Uterus (tissue), 4 donors: ENCODE data around the gene CDCA4. TPM values are rescaled to one million over a fixed set of nuclear protein-coding genes. Genes with fewer than 3 reads are reported as not detected.

Experiments used
- DNase-seq, 2 donors: peaks; one replicate each; pipeline ENCODE4 v3.0.0-alpha.2; 2019 to 2020
- H3K27ac ChIP-seq, 2 donors: fragments of 200-600 bp; sonication (generic); 1 replicate in 1 of 2; 2 replicates in 1 of 2; pipeline ENCODE4 v1.5.1; 2016 to 2018
- H3K27me3 ChIP-seq, 2 donors: fragments of 200-600 bp; sonication (generic); one replicate each; pipeline ENCODE4 v1.5.1; 2018 to 2019; ENCODE audit warnings: control low read depth in 1 of 2
- H3K36me3 ChIP-seq, 2 donors: fragments of 200-600 bp; sonication (generic); one replicate each; pipeline ENCODE4 v1.5.1; 2019; ENCODE audit warnings: control low read depth in 1 of 2
- H3K4me1 ChIP-seq, 2 donors: fragments of 200-600 bp; sonication (generic); one replicate each; pipeline ENCODE4 v1.5.1; 2018 to 2019; ENCODE audit warnings: control low read depth in 1 of 2
- H3K4me3 ChIP-seq, 2 donors: fragments of 200-600 bp; sonication (generic); 1 replicate in 1 of 2; 2 replicates in 1 of 2; pipeline ENCODE4 v1.5.1; 2018 to 2019; ENCODE audit warnings: mild to moderate bottlenecking in 1 of 2
- H3K9me3 ChIP-seq, 2 donors: fragments of 200-600 bp; sonication (generic); one replicate each; pipeline ENCODE4 v1.5.1; 2019; ENCODE audit warnings: control low read depth in 1 of 2
- POLR2A ChIP-seq, 2 donors: fragments of 450-650 bp; IDR thresholded peaks; one replicate each; pipeline ENCODE4 v1.6.1; 2016; ENCODE audit warnings: antibody characterized with exemption in 2 of 2, mild to moderate bottlenecking in 1 of 2, moderate library complexity in 1 of 2
- intact Hi-C: fragments of 100-400 bp; cut with DNase I; formaldehyde crosslinking; loops from one replicate; pipeline ENCODE4 v1.15.1; 2023; ENCODE audit warnings: low total_unique reads
- total RNA-seq, 4 donors: library from RNA; depleted of rRNA in 3 of 4; stranded (reverse); fragments of >200 nt in 3 of 4; gene quantifications; one replicate each; pipeline versions ENCODE4 v1.1.0 to v1.2.4, GENCODE V29; 2014 to 2023
- TF ChIP-seq, protein P1 (sequence below), 4 experiments: fragments of 200-600 bp in 2 of 4; fragments of 450-650 bp in 2 of 4; sonication (generic) in 2 of 4; IDR thresholded peaks; one replicate each; pipeline ENCODE4 v1.5.1; 2016 to 2019; ENCODE audit warnings: antibody characterized with exemption in 4 of 4, mild to moderate bottlenecking in 2 of 4, moderate library complexity in 1 of 4
- donor health status: DM: yes; HTN: yes; CAD: no.

The CDCA4 gene
- total RNA-seq, 4 donors from 2014 or later = 2.3 to 43.3 (median 10.3) TPM

DNA sequence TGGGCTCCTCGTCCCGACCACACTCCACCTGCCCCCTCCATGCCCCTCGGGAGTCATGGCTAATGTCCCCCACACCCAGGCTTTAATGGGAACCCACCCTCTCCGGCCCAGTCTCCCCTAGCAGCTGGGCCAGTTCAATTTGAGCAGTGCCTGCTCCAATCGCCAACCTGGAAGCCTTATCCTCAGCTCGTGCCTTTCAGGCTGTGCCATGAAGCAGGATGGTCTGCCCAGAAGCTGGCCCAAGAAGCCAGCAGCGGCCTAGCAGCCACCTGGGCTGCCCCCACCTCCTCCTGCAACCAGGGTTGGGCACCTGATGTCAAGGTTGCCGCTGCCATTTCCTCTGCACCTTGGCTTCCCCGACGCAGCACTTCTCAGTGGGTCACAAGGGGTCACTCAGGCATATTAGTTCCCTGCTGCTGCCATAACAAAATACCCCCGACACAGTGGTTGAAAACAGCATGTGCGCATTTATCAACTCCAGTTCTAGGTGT lies 37.6 kb downstream of the CDCA4 start:
- no peaks in the 10 kb centered on the region for H3K27me3 ChIP-seq
- no peak for TF ChIP-seq POLR2A (IDR thresholded peaks at IDR 0.05)
- TF ChIP-seq, protein P1, sequence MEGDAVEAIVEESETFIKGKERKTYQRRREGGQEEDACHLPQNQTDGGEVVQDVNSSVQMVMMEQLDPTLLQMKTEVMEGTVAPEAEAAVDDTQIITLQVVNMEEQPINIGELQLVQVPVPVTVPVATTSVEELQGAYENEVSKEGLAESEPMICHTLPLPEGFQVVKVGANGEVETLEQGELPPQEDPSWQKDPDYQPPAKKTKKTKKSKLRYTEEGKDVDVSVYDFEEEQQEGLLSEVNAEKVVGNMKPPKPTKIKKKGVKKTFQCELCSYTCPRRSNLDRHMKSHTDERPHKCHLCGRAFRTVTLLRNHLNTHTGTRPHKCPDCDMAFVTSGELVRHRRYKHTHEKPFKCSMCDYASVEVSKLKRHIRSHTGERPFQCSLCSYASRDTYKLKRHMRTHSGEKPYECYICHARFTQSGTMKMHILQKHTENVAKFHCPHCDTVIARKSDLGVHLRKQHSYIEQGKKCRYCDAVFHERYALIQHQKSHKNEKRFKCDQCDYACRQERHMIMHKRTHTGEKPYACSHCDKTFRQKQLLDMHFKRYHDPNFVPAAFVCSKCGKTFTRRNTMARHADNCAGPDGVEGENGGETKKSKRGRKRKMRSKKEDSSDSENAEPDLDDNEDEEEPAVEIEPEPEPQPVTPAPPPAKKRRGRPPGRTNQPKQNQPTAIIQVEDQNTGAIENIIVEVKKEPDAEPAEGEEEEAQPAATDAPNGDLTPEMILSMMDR (IDR thresholded peaks at IDR 0.05) = no peak
- no peaks in the 10 kb centered on the region for H3K9me3 ChIP-seq
- intact Hi-C loops = no loop called here
- H3K4me1 ChIP-seq = no peaks in the 10 kb centered on the region
- DNase-seq = no peak
- H3K36me3 ChIP-seq = no peaks in the 10 kb centered on the region
- H3K27ac ChIP-seq = no peak overlapping the region
- H3K4me3 ChIP-seq = no peak overlapping the region

DNA sequence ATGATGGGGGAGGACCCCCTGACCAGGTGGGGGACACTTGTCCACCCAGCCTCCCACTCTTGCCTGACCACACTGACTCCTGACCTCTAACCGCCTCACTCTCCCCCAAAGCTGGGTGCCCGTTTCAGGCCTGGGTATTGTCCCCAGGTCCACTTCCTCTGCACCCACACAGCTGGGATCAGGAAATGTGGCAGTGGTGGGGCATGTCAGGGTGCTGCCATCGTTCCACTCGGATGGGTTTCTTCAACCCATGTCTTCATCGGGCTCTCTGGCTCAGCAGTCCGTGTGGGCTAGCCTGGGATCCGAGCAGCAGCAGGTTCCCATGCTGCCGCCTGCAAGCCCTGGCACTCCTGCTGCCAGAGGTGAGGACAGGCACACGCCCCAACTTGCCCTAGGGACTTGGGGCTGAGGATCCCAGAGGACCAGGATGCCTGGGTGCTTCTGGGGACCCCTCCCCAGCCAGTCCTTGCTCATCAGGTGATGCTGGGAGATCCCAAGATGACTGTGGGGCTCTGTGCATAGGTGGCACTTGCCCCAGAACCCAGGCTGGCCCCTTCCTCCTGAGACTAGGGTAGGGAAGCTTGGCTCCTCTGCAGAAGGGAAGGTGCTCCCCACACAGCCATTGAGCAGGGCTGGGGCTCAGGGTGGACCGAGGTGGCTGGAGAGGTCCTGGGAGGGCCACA lies 38.2 kb downstream of the CDCA4 start:
- H3K9me3 ChIP-seq = no peaks in the 10 kb centered on the region
- no peak overlapping the region for H3K4me3 ChIP-seq
- intact Hi-C loops = no loop called here
- TF ChIP-seq, protein P1 (IDR thresholded peaks at IDR 0.05) = no peak
- no peak for TF ChIP-seq POLR2A (IDR thresholded peaks at IDR 0.05)
- no peak overlapping the region for H3K27ac ChIP-seq
- DNase-seq = no peak
- H3K4me1 ChIP-seq = peaks cover 0 to 4% of the 10 kb centered on the region in 2 donors
- H3K36me3 ChIP-seq = no peaks in the 10 kb centered on the region
- no peaks in the 10 kb centered on the region for H3K27me3 ChIP-seq

DNA sequence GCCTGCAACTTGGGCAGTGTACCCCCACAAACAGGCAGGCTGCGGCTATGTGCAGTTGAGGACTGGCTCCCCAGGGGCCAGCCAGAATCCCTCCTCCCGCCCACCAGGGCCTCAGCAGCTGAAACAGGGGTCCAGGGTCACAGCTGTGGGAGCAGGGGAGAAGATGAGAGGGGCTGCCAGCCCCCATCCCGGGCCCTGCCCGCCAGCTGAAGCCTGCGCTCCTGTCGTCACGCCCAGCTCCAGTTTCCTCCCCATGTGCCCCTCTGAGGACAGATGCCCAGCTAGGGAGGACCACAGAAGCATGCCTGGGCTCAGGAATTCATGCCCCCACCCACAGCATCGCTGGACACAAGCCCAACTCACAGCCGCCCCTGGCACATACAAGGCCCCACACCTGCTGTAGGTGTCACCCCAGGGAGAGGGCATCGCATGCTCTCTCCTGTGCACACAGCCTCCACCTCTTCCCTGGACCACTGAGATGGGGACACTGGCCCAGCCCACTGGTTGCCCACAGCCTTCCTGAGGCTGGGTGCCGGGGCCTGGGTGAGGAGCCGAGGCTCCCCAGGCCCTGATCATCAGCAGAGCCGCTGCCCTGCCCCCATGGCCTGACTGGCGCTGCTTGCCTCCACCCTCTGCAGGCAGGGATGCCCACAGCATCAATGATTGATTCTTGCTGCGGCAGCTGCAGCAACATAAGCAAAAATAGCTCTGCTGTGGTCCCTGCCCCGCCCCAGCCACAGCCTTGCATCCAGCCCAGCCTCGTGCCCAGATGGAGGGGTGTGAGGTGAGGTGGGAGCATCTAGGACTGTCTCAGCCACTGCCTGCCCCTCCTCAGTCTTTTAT lies 39.0 kb downstream of the CDCA4 start:
- Histone ChIP-seq H3K27me3 (no peaks in the 10 kb centered on the region), H3K4me3 (no peak overlapping the region), H3K4me1 (peaks cover 0 to 11% of the 10 kb centered on the region in 2 donors), H3K36me3 (no peaks in the 10 kb centered on the region), H3K27ac (no peak overlapping the region), H3K9me3 (no peaks in the 10 kb centered on the region)
- no peak for DNase-seq
- TF ChIP-seq, protein P1 (IDR thresholded peaks at IDR 0.05) = no peak
- no peak for TF ChIP-seq POLR2A (IDR thresholded peaks at IDR 0.05)
- intact Hi-C loops = no loop called here

DNA sequence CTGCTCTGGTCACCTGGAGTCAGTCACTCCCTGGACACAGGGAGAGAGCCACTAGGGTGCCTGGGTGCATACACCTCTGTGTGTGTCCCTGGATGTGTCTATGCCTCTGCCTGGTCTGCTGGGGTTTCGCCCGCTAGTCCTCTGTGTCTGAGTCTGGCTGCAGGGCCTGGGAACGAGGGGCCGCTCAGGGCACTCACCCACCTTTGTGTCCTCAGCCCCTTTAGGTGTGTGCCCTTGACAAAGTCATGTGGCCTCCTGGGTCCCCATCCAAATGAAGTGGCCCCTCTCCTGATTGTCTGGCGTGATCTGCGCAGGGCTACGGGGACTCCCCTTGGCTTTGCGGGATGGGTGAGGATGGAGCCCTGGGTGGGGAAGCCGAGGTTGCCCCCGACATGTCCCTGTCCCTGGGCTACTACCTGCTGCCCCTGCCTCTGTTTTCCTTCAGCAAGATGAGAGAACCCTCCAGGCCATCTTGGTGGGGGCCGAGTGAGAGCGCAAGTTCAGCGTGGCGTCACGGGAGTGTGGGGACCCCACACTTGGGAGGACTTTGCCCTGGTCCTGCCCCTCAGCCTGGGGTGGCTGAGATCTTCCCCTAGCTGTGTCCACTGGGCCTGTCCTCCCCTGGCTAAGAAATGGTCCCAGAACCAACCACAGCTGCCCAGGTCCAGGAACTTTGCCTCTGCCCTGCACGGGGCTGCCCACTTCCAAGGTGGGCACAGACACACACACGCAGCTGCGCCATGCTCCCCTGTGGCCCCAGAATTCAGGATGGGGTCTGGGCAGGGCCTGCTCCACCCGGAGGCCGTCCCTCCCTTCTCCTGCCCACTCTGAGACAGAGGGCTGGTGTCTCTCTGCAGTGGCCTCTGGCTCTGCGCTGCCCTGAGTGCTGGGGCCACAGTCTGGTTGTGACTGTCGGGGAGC lies 40.0 kb downstream of the CDCA4 start:
- Histone ChIP-seq H3K36me3 (no peaks in the 10 kb centered on the region), H3K27me3 (no peaks in the 10 kb centered on the region), H3K4me1 (peaks cover 0 to 21% of the 10 kb centered on the region in 2 donors), H3K9me3 (no peaks in the 10 kb centered on the region), H3K27ac (no peak overlapping the region), H3K4me3 (no peak overlapping the region)
- TF ChIP-seq POLR2A (IDR thresholded peaks at IDR 0.05) = no peak
- TF ChIP-seq, protein P1 (IDR thresholded peaks at IDR 0.05) = no peak
- no peak for DNase-seq
- intact Hi-C loops = no loop called here
